Right atrium auricular region (tissue), 2 donors: ENCODE results near the gene HDAC7. TPM values are rescaled to one million over a fixed set of nuclear protein-coding genes. Genes with fewer than 3 reads are reported as not detected.

Source experiments
- DNase-seq: peaks from one replicate; pipeline ENCODE4 v3.0.0-alpha.2; 2019; ENCODE audit warnings: low spot score
- H3K27ac ChIP-seq, 2 donors: fragments of 200-600 bp; sonication (generic); 1 replicate in 1 of 2; 2 replicates in 1 of 2; pipeline ENCODE4 v1.5.1; 2016 to 2019
- H3K27me3 ChIP-seq, 2 donors: fragments of 200-600 bp; sonication (generic); one replicate each; pipeline versions ENCODE4 v1.5.1 to v1.6.0; 2017 to 2019
- H3K36me3 ChIP-seq: fragments of 200-600 bp; sonication (generic); one replicate; pipeline ENCODE4 v1.5.1; 2016
- H3K4me1 ChIP-seq, 2 donors: fragments of 200-600 bp; sonication (generic); one replicate each; pipeline versions ENCODE4 v1.5.1 to v1.6.0; 2017 to 2019
- H3K4me3 ChIP-seq, 2 donors: fragments of 200-600 bp; sonication (generic); 1 replicate in 1 of 2; 2 replicates in 1 of 2; pipeline ENCODE4 v1.5.1; 2017 to 2019; ENCODE audit warnings: mild to moderate bottlenecking in 1 of 2, moderate library complexity in 1 of 2
- H3K9me3 ChIP-seq, 2 donors: fragments of 200-600 bp; sonication (generic); one replicate each; pipeline ENCODE4 v1.5.1; 2019
- total RNA-seq, 2 donors: library from RNA; depleted of rRNA; stranded (reverse); fragments of >200 nt; gene quantifications; one replicate each; pipeline ENCODE4 v1.1.0, GENCODE V29; 2016
- TF ChIP-seq, protein P1 (sequence below), 2 donors: fragments of 200-600 bp; sonication (generic); IDR thresholded peaks; one replicate each; pipeline ENCODE4 v1.5.1; 2019; ENCODE audit warnings: antibody characterized with exemption in 2 of 2

Gene HDAC7
- total RNA-seq, 2 donors from 2014 or later: 33.4 to 60.2 TPM

DNA sequence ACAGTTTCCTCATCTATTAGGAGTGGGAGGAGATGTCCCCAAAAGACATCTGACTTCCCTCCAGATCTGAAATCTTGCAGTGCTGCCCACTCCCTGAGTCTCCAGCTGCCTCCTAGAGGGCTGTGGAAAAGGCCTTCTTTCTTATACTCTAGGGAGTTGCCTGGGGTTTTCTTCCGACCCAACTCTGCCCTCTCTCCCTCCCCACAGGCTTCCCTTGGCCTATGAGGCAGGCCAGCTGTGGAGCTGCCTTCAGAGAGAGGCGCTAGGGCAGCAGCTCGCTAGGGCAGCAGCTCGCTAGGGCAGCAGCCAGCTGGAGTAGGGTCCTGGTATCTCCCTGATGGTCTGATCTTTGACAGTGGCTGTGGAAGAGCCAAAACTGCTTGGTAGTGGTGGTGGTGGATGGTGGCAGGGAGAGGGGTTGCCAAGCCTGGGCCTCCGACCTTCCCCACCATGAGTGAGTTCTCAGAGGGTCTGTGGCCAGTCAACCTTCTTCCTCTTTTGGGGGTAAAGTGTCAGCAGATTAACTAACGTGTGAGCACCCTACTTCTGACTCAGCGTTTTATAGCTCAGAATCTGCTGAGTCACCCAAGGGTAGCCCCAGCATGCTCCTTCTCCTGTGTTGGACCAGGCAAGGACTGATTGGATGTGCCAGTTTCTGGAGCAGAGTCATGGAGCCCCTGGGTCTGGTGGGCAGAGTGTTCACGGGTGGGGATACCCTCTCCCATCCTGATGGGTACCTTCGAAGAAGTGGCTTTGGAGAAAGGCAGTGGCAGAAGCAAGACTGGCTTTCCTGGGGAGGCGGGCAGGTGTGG lies 44.4 kb downstream of the HDAC7 start:
- H3K36me3 ChIP-seq: no peaks in the 10 kb centered on the region
- H3K4me1 ChIP-seq: peaks cover 0 to 77% of the 10 kb centered on the region in 2 donors
- no peaks in the 10 kb centered on the region for H3K27me3 ChIP-seq
- TF ChIP-seq, protein P1, sequence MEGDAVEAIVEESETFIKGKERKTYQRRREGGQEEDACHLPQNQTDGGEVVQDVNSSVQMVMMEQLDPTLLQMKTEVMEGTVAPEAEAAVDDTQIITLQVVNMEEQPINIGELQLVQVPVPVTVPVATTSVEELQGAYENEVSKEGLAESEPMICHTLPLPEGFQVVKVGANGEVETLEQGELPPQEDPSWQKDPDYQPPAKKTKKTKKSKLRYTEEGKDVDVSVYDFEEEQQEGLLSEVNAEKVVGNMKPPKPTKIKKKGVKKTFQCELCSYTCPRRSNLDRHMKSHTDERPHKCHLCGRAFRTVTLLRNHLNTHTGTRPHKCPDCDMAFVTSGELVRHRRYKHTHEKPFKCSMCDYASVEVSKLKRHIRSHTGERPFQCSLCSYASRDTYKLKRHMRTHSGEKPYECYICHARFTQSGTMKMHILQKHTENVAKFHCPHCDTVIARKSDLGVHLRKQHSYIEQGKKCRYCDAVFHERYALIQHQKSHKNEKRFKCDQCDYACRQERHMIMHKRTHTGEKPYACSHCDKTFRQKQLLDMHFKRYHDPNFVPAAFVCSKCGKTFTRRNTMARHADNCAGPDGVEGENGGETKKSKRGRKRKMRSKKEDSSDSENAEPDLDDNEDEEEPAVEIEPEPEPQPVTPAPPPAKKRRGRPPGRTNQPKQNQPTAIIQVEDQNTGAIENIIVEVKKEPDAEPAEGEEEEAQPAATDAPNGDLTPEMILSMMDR (IDR thresholded peaks at IDR 0.05): no peak
- no peaks in the 10 kb centered on the region for H3K9me3 ChIP-seq
- H3K27ac ChIP-seq: peak overlapping the region; percentile 76 to 78
- H3K4me3 ChIP-seq: no peak overlapping the region
- no peak for DNase-seq

DNA sequence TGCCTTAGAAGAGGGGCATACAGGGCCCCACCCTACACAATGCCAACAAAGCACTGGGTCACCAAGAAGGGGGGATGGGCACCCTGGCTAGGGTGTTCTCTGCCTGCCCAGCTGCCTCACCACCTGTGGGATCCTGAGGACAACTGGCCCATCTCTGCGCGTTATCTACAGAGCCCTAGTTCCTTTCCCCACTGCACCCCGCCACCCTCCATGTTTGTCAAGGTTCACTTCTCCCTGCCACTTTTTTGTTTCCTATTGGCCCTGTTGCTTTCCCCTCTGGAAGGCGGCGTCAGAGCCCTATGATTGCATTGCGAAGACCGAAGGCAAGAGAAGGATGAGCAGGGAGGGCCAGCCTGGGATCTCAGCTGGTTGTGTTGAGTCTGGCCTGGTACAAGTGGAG lies 45.0 kb downstream of the HDAC7 start:
- H3K4me3 ChIP-seq: no peak overlapping the region
- no peak for DNase-seq
- H3K27me3 ChIP-seq: no peaks in the 10 kb centered on the region
- TF ChIP-seq, protein P1 (IDR thresholded peaks at IDR 0.05): no peak
- H3K9me3 ChIP-seq: no peaks in the 10 kb centered on the region
- H3K36me3 ChIP-seq: no peaks in the 10 kb centered on the region
- peak overlapping the region; percentile 76 to 78 for H3K27ac ChIP-seq
- peaks cover 0 to 75% of the 10 kb centered on the region in 2 donors for H3K4me1 ChIP-seq

DNA sequence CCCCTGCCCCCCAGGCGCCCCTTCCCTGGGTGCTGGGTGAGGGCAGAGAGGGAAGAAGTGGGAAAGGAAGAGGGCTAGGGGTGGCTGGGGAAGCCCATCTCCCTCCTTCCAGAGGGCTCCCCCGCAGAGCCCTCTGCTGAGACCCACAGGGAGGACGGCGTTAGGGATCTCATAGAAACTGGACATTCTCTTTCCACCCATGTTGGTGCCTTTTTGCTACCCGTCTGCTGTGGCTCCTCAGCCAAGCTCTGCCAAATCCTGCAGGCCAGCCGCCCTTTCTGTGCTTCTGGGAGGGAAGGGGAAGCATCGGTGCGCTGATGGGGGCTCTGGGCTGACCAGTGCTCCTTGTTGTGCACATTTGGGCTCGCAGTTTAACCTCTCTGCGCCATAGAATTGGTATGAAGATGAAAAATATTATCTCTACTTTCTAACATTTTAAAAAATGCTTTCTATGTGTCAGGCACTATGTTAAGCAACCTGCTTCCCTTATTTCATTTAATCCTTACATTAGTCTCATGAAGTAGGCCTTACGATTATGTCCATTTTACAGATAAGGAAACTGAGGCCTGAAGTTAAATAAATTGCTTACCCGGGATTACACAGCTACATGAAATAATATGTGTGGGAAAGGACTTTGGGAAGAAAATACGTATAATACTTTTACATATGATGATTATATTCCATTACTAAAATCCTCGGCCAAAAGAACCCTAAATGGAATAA lies 45.7 kb downstream of the HDAC7 start:
- H3K36me3 ChIP-seq: no peaks in the 10 kb centered on the region
- peaks cover 0 to 71% of the 10 kb centered on the region in 2 donors for H3K4me1 ChIP-seq
- H3K27ac ChIP-seq: peak overlapping the region; percentile 83 to 91
- DNase-seq: no peak
- TF ChIP-seq, protein P1 (IDR thresholded peaks at IDR 0.05): no peak
- no peaks in the 10 kb centered on the region for H3K27me3 ChIP-seq
- H3K4me3 ChIP-seq: peak overlapping the region; percentile 91 to 97
- no peaks in the 10 kb centered on the region for H3K9me3 ChIP-seq

DNA sequence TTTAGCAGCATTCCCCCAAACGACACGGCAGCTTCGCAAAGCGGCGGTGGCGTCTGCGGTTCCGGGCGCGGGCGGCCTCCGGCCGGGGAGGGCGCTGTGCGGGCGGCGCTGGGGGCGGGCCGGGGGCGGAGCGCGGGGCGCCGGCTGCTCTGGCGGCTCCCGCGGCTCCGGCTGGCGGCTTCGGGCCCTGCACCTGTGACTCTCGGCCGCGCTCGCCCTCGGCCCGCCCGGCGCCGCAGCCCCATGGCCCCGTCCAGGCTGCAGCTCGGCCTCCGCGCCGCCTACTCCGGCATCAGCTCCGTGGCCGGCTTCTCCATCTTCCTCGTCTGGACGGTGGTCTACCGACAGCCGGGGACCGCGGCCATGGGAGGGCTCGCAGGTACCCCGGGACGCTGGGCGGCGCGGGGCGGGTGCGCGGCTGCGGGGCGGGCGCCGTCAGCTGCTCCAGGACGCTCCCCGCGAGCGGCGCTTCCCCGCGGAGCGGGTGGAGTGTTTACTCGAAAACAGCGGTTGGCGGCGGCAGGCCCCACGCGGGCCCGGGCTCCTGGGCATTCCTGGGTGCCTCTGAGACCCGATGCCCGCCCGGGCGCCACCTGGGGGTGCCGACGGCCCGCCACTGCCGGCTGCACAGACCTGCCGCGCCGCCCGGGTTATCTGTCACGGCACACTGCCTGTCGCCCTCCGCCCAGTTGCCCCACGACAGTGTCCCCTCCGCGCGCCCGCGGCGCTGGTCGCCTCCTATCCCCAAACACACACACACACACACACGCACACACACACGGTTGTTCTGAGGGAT lies 46.4 kb downstream of the HDAC7 start, which contains the start of gene SLC48A1:
Gene SLC48A1, plus strand, starts transcription at position 177 of the 796 bp plus-strand sequence. Its CDS starts 67 bp downstream, at position 244.
- Histone ChIP-seq H3K4me3 (peak within 1 kb of the TSS; percentile 91 to 97), H3K27ac (peak within 1 kb of the TSS; percentile 83 to 91), H3K9me3 (no peaks in the 10 kb centered on the region), H3K27me3 (no peaks in the 10 kb centered on the region), H3K36me3 (no peaks in the 10 kb centered on the region), H3K4me1 (peaks cover 0 to 68% of the 10 kb centered on the region in 2 donors)
- TF ChIP-seq, protein P1 (IDR thresholded peaks at IDR 0.05): peak; percentile 44 to 50
- no peak for DNase-seq

DNA sequence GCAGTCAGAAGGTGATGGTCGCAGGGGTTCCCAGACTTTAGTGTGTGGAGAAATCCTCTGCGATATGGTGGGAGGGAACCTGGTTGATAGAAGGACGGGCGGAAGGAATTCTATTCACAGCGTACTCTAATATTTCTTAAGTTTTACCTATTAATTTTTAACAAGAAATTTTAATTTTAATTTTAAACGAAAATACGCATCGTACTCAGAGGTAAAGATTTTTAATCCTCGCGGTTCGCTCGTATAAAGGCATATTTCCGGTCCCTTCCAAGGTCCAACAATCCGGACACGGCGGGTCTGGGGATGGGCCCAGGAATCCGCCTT lies 47.0 kb downstream of the HDAC7 start:
- H3K36me3 ChIP-seq: no peaks in the 10 kb centered on the region
- H3K27me3 ChIP-seq: no peaks in the 10 kb centered on the region
- DNase-seq: no peak
- H3K9me3 ChIP-seq: no peaks in the 10 kb centered on the region
- H3K4me3 ChIP-seq: peak overlapping the region; percentile 91 to 97
- H3K27ac ChIP-seq: peak overlapping the region; percentile 83 to 91
- peaks cover 0 to 68% of the 10 kb centered on the region in 2 donors for H3K4me1 ChIP-seq
- TF ChIP-seq, protein P1 (IDR thresholded peaks at IDR 0.05): no peak
